SKM-1 treated with dmso at 0.1 percent for 144 hours (cell line): ENCODE data around the gene FMO4.
"Not testable (repeated sequence)": the region's sequence is repeated elsewhere in the genome, so short reads cannot be mapped to it uniquely, and the experiment has no call there.

ENCODE experiments used
- DNase-seq: peaks from one replicate; lab custom pipeline; 2025; ENCODE audit not compliant: unreplicated experiment; lab: John Stamatoyannopoulos, UW

The FMO4 gene

DNA sequence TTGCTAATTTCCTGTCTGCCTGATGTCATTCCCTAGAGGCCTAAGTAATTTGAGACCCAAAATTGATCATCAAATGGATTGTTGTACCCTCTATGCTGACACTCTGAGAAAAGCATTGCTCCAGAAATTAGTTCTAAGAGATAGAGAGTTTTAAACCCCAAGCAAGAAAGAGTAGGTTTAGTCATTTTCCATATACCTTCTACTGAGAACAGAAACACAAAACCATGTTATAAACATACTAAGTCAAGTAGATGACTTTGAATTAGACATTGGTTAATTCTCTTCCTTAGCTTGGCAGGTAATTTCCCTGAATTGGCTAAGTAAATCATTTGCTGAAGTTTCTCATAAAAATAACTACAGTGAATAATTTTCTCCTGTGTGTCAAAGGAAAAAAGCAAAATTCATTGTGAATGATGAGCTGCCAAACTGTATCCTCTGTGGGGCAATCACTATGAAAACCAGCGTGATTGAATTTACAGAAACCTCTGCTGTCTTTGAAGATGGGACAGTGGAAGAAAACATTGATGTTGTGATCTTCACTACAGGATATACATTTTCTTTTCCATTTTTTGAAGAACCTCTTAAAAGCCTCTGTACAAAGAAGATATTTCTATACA, 20.1 kb downstream of the FMO4 start:
- no peak for DNase-seq

DNA sequence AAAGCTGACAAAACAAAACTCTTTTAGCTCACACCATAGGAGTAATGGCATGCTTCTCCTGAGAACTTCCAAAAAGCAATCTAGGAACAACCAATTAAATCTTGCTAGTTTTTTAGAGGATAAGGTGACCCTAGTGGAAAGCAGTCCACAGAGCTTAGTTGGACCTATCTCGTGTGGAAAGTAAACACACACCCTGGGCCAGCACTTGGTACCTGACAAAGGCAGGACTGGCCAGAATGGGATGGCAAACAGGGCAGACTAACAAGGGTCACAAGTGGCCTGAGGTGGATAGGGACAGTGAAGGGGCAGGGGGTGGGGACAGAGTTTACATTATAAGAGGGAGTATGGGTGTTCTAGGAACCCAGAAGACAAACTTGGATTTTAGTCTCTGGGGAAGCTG, 22.0 kb downstream of the FMO4 start:
- no peak for DNase-seq

GRCh38 chr1:171339345-171339744, 25.4 kb downstream of the FMO4 start:
- not testable (repeated sequence) for DNase-seq

GRCh38 chr1:171343727-171344472, 29.9 kb downstream of the FMO4 start:
- no peak for DNase-seq

GRCh38 chr1:171344473-171344820, 30.5 kb downstream of the FMO4 start:
- no peak for DNase-seq

DNA sequence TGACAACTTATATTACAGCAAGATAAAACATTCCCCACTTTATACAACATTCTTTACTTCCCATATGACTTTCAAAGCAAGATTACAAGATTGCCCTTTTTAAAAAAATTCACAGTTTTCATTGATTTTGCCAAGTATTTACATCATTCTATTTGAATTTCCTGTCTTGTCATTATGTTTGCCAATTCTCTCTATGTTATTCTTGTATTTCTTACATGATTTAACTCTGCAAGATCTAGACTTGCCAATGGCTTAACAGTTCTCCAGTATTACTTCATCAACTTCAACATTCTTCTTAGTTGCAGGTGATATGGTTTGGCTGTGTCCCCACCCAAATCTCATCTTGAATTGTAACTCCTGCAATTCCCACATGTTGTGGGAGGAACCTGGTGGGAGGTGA, 31.6 kb downstream of the FMO4 start:
- no peak for DNase-seq

GRCh38 chr1:171346881-171347280, 32.9 kb downstream of the FMO4 start:
- no peak for DNase-seq

DNA sequence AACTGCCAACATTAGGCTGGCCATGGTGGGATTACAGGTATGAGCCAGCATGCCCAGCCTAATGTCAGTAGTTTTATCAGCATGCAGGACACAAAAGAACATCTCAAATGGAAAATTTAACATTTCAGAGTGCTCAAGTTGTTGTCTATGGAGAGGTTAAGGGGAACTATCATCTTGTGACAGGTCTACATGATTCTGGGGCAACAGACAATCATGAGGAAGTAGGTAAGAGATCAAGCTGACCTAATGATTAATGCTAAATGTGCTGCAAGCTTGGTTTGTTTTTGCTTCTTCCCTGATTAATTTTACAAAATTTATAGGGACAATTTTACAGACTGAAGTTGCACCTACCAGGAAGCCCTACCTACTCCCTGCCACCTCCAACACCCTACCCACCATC, 36.6 kb downstream of the FMO4 start:
- no peak for DNase-seq

DNA sequence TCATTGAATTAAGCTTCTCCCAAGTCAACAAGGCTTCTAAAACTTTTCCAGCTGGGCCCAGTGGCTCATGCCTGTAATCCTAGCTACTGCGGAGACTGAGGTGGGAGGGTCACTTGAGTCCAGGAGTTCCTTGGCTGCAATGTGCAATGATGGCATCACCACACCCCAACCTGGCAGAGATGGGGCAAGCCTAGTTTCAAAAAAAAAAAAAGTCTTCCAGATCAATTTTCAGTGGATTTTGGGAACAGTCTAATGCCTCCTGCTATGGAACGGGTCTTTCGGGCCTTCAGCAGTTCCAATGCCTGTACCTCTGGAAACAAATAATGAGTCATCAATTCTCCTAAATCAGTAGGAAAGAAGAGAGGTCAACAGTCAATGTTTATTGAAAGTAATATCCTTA, 38.0 kb downstream of the FMO4 start:
- DNase-seq = no peak

- DNase-seq = no peak
Measured at GRCh38 chr1:171352554-171352953, 38.6 kb downstream of the FMO4 start.

DNA sequence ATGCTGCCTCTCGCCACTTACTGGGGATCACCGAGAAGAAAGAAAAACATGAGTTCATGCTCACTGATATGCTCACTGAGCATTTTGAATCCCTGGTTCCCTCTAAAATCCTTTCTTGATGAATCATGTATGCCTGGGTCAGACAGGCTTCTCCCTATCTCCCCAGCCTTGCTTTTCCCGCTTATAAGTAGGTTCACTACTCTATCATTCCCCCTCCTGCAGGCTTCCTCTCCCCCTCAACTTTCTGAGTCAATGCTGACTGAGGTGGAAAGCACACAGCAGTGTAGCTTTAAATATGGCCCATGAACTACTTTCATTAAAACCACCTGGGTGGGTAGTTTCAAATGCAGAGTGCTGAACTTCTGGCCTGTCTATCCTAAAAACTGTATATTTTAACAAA, 41.7 kb downstream of the FMO4 start:
- DNase-seq = no peak

- no peak for DNase-seq
Measured at GRCh38 chr1:171357179-171357578, 43.2 kb downstream of the FMO4 start.

GRCh38 chr1:171359355-171359648, 45.3 kb downstream of the FMO4 start:
- not testable (repeated sequence) for DNase-seq

GRCh38 chr1:171359731-171360527, 45.9 kb downstream of the FMO4 start:
- not testable (repeated sequence) for DNase-seq

GRCh38 chr1:171366085-171366484, 52.1 kb downstream of the FMO4 start:
- DNase-seq = peak; percentile 75

DNA sequence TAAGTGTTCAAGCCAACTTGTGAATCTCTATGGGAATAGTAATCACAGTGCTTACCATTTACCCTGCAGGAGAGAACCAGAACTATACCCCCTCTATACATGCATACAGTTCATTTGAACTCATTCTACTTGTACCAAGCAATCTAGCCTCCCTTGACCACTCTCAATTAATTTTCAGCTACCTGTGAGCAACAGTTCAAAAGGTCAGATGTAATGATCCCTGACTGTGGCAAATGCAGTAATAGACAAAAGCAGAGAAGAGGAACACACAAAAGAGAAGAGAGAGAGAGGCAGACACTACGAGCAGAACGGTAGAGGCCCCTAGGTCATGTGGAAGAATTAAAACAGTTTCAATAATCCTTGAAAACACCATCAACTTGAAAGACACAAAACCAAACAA, 52.8 kb downstream of the FMO4 start:
- DNase-seq = peak; percentile 49

DNA sequence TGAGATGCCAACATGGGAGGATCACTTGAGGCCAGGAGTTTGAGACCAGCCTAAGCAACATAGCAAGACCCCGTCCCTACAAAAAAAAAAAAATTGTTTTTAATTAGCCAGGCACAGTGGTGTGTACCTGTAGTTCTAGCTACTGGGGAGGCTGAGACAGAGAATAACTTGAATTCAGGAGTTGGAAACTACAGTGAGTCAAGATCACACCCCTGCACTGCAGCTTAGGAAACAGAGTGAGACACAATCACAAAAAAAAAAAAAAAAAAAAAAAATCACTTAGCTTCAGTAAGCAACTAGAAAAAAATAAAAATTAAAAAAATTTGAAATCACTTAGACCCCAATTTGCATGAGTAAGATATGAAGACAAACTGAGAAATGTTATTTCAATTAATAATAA, 53.5 kb downstream of the FMO4 start:
- no peak for DNase-seq

GRCh38 chr1:171372418-171373084, 58.6 kb downstream of the FMO4 start:
- DNase-seq = no peak

GRCh38 chr1:171373357-171374122, 59.6 kb downstream of the FMO4 start:
- DNase-seq = not testable (repeated sequence)

GRCh38 chr1:171379846-171380245, 65.9 kb downstream of the FMO4 start:
- DNase-seq = no peak

DNA sequence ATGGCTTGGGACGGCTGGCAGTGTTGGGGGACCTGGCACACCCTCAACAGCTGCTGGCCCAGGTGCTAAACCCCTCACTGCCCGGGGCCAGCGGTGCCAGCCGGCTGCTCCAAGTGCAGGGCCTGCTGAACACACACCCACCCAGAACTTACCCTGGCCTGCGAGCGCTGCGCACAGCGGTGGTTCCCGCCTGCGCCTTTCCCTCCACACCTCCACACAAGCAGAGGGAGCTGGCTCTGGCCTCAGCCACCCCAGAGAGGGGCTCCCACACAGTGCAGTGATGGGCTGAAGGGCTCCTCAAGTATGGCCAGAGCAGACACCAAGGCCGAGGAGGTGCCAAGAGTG, 67.9 kb downstream of the FMO4 start:
- DNase-seq = no peak
